OCI-LY3 (cell line): ENCODE measurements around the gene TP63.

Experiments used
- H2AFZ ChIP-seq: fragments of 200-600, 300-600 bp; shearing (Covaris generic); 2 replicates; pipeline ENCODE4 v1.6.0; 2014; ENCODE audit warnings: antibody characterized with exemption, low read depth, low read length
- H3K27ac ChIP-seq: fragments of 200-600, 300-600 bp; sonication (generic); 2 replicates; pipeline ENCODE4 v1.5.1; 2014; ENCODE audit warnings: mild to moderate bottlenecking, low read length, moderate library complexity, mixed read lengths
- H3K27me3 ChIP-seq: fragments of 200-600, 300-600 bp; sonication (generic); 2 replicates; pipeline ENCODE4 v1.6.1; 2014; ENCODE audit warnings: low read depth, low read length, mixed read lengths
- H3K36me3 ChIP-seq: fragments of 200-600, 300-600 bp; sonication (generic); replicated peaks from 2 replicates; pipeline ENCODE3; 2014; ENCODE audit warnings: low read depth, low read length, mixed read lengths
- H3K4me1 ChIP-seq: fragments of 300-600, 200-600 bp; sonication (generic); 2 replicates; pipeline ENCODE4 v1.6.1; 2014; ENCODE audit warnings: low read length, mixed read lengths
- H3K4me2 ChIP-seq: fragments of 200-600, 300-600 bp; sonication (generic); 2 replicates; pipeline ENCODE4 v1.6.1; 2014; ENCODE audit warnings: low read length, mixed read lengths
- H3K4me3 ChIP-seq: fragments of 300-600, 200-600 bp; sonication (generic); 2 replicates; pipeline ENCODE4 v1.5.1; 2014; ENCODE audit warnings: antibody characterized with exemption, mild to moderate bottlenecking, low read length, moderate library complexity
- H3K79me2 ChIP-seq: fragments of 300-600, 200-600 bp; shearing (Covaris generic); 2 replicates; pipeline ENCODE4 v1.6.1; 2014; ENCODE audit warnings: mild to moderate bottlenecking, low read length, mixed read lengths
- H3K9ac ChIP-seq: fragments of 300-600, 200-600 bp; shearing (Covaris generic); 2 replicates; pipeline ENCODE4 v1.6.0; 2014; ENCODE audit warnings: mild to moderate bottlenecking, low read length, moderate library complexity
- H3K9me3 ChIP-seq: fragments of 200-600, 300-600 bp; shearing (Covaris generic); 2 replicates; pipeline ENCODE4 v1.6.1; 2014; ENCODE audit warnings: low read length, mixed read lengths; ENCODE audit not compliant: insufficient read depth
- H4K20me1 ChIP-seq: fragments of 200-600, 300-600 bp; sonication (generic); 2 replicates; pipeline ENCODE4 v1.6.1; 2016; ENCODE audit warnings: low read length, mixed read lengths; ENCODE audit not compliant: insufficient read depth
- EZH2phosphoT487 ChIP-seq: fragments of 200-600 bp; shearing (Covaris generic); IDR thresholded peaks from 2 replicates; pipeline ENCODE4 v1.6.1; 2018; ENCODE audit warnings: antibody characterized with exemption, mixed run types, low read depth
- TF ChIP-seq, protein P1 (sequence below): fragments of 200-600, 300-600 bp; sonication (generic); IDR thresholded peaks from 2 replicates; pipeline ENCODE4 v1.5.1; 2014; ENCODE audit warnings: antibody characterized with exemption, low read length, low read depth

The TP63 gene

DNA sequence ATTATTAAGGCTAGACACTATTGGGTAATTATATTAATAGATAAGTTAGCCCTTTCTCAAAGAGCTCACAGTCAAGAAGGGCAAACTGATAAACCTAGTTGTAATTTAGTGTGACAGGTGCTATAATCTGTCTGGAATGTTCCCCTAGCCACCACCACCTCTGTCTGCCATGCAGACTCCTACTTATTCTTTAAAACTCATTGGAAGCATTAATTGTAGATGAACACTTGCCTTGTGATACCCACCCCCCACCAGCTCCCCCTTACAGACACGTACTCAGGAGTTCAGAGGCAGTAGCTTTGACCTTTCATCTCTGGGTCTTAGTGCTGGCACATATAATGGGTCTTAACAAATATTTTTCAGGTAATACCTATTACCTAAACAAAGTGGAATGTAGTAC is 195.9 kb downstream of the TP63 start:
- no peak overlapping the region for H3K27ac ChIP-seq
- no peak overlapping the region for H3K4me3 ChIP-seq
- peaks cover 13% of the 10 kb centered on the region for H3K4me1 ChIP-seq
- H3K9me3 ChIP-seq, result no peaks in the 10 kb centered on the region
- no peaks in the 10 kb centered on the region for H4K20me1 ChIP-seq
- TF ChIP-seq EZH2phosphoT487, result no peak
- TF ChIP-seq, protein P1, sequence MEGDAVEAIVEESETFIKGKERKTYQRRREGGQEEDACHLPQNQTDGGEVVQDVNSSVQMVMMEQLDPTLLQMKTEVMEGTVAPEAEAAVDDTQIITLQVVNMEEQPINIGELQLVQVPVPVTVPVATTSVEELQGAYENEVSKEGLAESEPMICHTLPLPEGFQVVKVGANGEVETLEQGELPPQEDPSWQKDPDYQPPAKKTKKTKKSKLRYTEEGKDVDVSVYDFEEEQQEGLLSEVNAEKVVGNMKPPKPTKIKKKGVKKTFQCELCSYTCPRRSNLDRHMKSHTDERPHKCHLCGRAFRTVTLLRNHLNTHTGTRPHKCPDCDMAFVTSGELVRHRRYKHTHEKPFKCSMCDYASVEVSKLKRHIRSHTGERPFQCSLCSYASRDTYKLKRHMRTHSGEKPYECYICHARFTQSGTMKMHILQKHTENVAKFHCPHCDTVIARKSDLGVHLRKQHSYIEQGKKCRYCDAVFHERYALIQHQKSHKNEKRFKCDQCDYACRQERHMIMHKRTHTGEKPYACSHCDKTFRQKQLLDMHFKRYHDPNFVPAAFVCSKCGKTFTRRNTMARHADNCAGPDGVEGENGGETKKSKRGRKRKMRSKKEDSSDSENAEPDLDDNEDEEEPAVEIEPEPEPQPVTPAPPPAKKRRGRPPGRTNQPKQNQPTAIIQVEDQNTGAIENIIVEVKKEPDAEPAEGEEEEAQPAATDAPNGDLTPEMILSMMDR, result no peak
- H3K36me3 ChIP-seq, result peaks cover 7% of the 10 kb centered on the region
- no peak overlapping the region for H2AFZ ChIP-seq
- no peaks in the 10 kb centered on the region for H3K79me2 ChIP-seq
- no peak overlapping the region for H3K9ac ChIP-seq
- H3K27me3 ChIP-seq, result no peaks in the 10 kb centered on the region
- H3K4me2 ChIP-seq, result no peak overlapping the region

DNA sequence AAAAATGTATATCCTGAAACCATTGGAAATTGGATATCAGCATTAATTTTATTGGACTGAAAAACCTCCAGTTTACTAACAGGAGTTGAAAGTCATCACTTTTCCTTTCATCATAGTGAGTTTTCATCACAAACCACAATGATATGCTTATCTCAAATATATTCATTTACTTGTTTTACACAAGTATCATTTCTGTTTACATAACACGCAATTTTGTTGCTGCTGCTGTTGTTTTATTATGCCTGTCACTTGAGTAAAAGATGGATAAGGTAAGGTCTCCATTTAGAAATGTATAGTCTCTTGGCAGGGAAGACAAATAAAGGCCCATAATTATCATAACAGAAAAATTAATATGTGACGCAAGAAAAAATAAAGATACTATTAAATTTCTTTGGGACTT is 199.2 kb downstream of the TP63 start:
- Histone ChIP-seq H3K4me2 (no peak overlapping the region), H3K9me3 (no peaks in the 10 kb centered on the region), H3K9ac (no peak overlapping the region), H3K4me1 (peaks cover 12% of the 10 kb centered on the region), H3K27ac (no peak overlapping the region), H3K4me3 (no peak overlapping the region), H3K79me2 (no peaks in the 10 kb centered on the region), H3K27me3 (no peaks in the 10 kb centered on the region), H3K36me3 (peaks cover 10% of the 10 kb centered on the region), H4K20me1 (no peaks in the 10 kb centered on the region), H2AFZ (no peak overlapping the region)
- TF ChIP-seq, protein P1, result no peak
- no peak for TF ChIP-seq EZH2phosphoT487

DNA sequence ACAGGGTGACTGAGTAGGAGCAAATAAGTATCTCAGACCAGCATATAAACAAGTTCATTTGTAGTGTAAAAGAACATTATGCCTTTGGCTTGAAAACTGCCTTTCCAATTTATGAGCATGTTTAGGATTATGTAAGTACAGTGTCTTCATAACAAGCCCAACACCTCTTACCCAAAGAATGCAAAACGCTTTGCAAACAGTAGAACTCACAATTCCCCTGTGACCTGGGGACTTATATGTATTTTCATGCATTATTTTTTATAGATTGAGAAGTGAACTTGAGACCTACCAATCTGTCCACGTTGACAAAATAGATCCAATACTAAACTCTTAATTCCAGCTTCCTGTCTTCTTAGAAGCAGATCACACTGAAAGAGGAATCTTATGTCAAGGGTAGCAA is 202.1 kb downstream of the TP63 start:
- Histone ChIP-seq H3K27ac (no peak overlapping the region), H3K9ac (no peak overlapping the region)
- TF ChIP-seq, protein P1, result no peak
- TF ChIP-seq EZH2phosphoT487, result no peak

DNA sequence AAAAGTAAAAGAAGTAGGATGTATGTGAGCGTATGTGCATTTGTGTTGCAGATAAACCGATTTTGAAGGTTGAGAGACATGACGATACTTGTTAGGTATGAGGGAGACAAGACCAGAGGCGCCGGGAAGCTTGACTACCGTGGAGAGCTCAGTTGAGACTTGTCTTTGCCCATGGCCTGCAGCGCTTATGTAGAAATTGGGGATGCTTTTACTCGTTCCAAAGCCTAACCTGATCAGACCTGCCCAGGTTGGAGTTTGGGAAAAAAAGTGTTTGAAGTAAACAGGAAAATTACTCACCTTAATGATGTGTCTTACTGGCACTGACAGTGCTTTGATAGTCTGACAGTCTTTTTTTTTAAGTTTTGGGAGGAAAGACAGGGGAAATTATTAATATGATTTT is 202.8 kb downstream of the TP63 start:
- Histone ChIP-seq H3K27me3 (no peaks in the 10 kb centered on the region), H3K9me3 (no peaks in the 10 kb centered on the region), H2AFZ (no peak overlapping the region), H3K27ac (no peak overlapping the region), H3K79me2 (no peaks in the 10 kb centered on the region), H3K9ac (no peak overlapping the region), H4K20me1 (no peaks in the 10 kb centered on the region), H3K36me3 (peaks cover 4% of the 10 kb centered on the region), H3K4me3 (no peak overlapping the region), H3K4me1 (peaks cover 26% of the 10 kb centered on the region), H3K4me2 (no peak overlapping the region)
- TF ChIP-seq, protein P1, result no peak
- TF ChIP-seq EZH2phosphoT487, result no peak

More for the DNA sequence above, 202.1 kb downstream of the TP63 start:
- no peaks in the 10 kb centered on the region for H3K9me3 ChIP-seq
- H2AFZ ChIP-seq, result no peak overlapping the region
- H3K36me3 ChIP-seq, result peaks cover 6% of the 10 kb centered on the region
- no peaks in the 10 kb centered on the region for H3K27me3 ChIP-seq
- no peaks in the 10 kb centered on the region for H3K79me2 ChIP-seq
- H3K4me2 ChIP-seq, result no peak overlapping the region
- no peak overlapping the region for H3K4me3 ChIP-seq
- no peaks in the 10 kb centered on the region for H4K20me1 ChIP-seq
- peaks cover 28% of the 10 kb centered on the region for H3K4me1 ChIP-seq
